ENCODE data around the gene USP34. TPM values are rescaled to one million over a fixed set of nuclear protein-coding genes. Genes with fewer than 3 reads are reported as not detected.

The USP34 gene
- total and polyA plus RNA-seq, 9 of the 15 experiments (the other 6 are each of a cell fraction or from before 2014, with no cell fraction given): 19.8 to 108 (median 67.8) TPM

- no peak for TF ChIP-seq ZNF764 (CRISPR knock-in tag; IDR thresholded peaks at IDR 0.05; ENCODE audit: low read depth)
- no peak for TF ChIP-seq ETS2 (tag; IDR thresholded peaks at IDR 0.05; ENCODE audit: borderline replicate concordance, poor library complexity, severe bottlenecking)
- no peak for TF ChIP-seq KAT8 (IDR thresholded peaks at IDR 0.05; ENCODE audit: low read depth)
- no peak for TF ChIP-seq IRF2 (CRISPR knock-in tag; IDR thresholded peaks at IDR 0.05)
- TF ChIP-seq HCFC1 (IDR thresholded peaks at IDR 0.05; ENCODE audit: low read depth, low read length): peak; percentile 52
- TF ChIP-seq IFI16 (CRISPR knock-in tag; IDR thresholded peaks at IDR 0.05): no peak
- no peak for TF ChIP-seq COPS2 (conservative IDR thresholded peaks at IDR 0.05)
- TF ChIP-seq ZNF436 (CRISPR knock-in tag; IDR thresholded peaks at IDR 0.05): no peak
- TF ChIP-seq TCFL5 (CRISPR knock-in tag; conservative IDR thresholded peaks at IDR 0.05): no peak
- peak; percentile 78 for TF ChIP-seq ETV1 (tag; conservative IDR thresholded peaks at IDR 0.05; ENCODE audit: low read depth)
- peak; percentile 99 for TF ChIP-seq PHF8 (IDR thresholded peaks at IDR 0.05; ENCODE audit: borderline replicate concordance, low read length)
- TF ChIP-seq ZNF174 (CRISPR knock-in tag; IDR thresholded peaks at IDR 0.05): no peak
- peak; percentile 65; the same call in 1 of the 2 replicates for TF ChIP-seq ZNF232 (CRISPR knock-in tag; IDR thresholded peaks at IDR 0.05)
- peak; percentile 82; the same call in 1 of the 2 replicates for TF ChIP-seq ZBTB7A (IDR thresholded peaks at IDR 0.05; ENCODE audit: borderline replicate concordance, control insufficient read depth, low read depth, low read length)
- TF ChIP-seq ZNF740 (CRISPR knock-in tag; IDR thresholded peaks at IDR 0.05): no peak
- peak in 1 of 2 experiments; percentile 71; a peak in 2 of 4 replicates for TF ChIP-seq ZNF740 (tag; IDR thresholded peaks at IDR 0.05)
- TF ChIP-seq THRAP3 (IDR thresholded peaks at IDR 0.05; ENCODE audit: borderline replicate concordance): no peak
- TF ChIP-seq TRIM28 (IDR thresholded peaks at IDR 0.05): no peak
- TF ChIP-seq STAT5B (CRISPR knock-in tag; IDR thresholded peaks at IDR 0.05): no peak
- no peak for TF ChIP-seq POLR3G (IDR thresholded peaks at IDR 0.05; ENCODE audit: extremely low read depth, insufficient read length, insufficient replicate concordance)
- TF ChIP-seq CSDE1 (IDR thresholded peaks at IDR 0.05): no peak; a peak in 1 of 4 replicates
- TF ChIP-seq SMARCB1 (IDR thresholded peaks at IDR 0.05; ENCODE audit: insufficient read length, low read depth): no peak
- no peak for TF ChIP-seq ARHGAP35 (IDR thresholded peaks at IDR 0.05; ENCODE audit: partially characterized antibody)
- no peak for TF ChIP-seq PTRF (tag; IDR thresholded peaks at IDR 0.05)
- TF ChIP-seq NR2C2 (CRISPR knock-in tag; IDR thresholded peaks at IDR 0.05): no peak
- peak; percentile 59; the same call in 1 of the 2 replicates for TF ChIP-seq NR2C2 (tag; IDR thresholded peaks at IDR 0.05)
- TF ChIP-seq ZNF282 (CRISPR knock-in tag; IDR thresholded peaks at IDR 0.05): no peak
- no peak for TF ChIP-seq TAL1 (IDR thresholded peaks at IDR 0.05)
- TF ChIP-seq MBD2 (IDR thresholded peaks at IDR 0.05; ENCODE audit: borderline replicate concordance, low read depth): peak; percentile 47
- no peak; the same call in 1 of the 2 replicates for TF ChIP-seq TEAD4 (IDR thresholded peaks at IDR 0.05; ENCODE audit: low read length)
- TF ChIP-seq TEAD4 (CRISPR knock-in tag; IDR thresholded peaks at IDR 0.05; ENCODE audit: borderline replicate concordance): no peak
These were observed at the start of gene USP34 (continued) for GRCh38 chr2:61470965-61471904.

Data from K562 (cell line).